CD14-positive monocyte (primary cell): ENCODE measurements around the gene WDR81. TPM values are rescaled to one million over a fixed set of nuclear protein-coding genes. Genes with fewer than 3 reads are reported as not detected.

Source experiments
- DNase-seq, 3 donors: peaks; one replicate each; pipeline ENCODE4 v3.0.0-alpha.2; 2011 to 2022
- H2AFZ ChIP-seq: 2 replicates; pipeline ENCODE4 v1.6.0; 2012; ENCODE audit warnings: mild to moderate bottlenecking, low read depth, low read length, inconsistent platforms; ENCODE audit not compliant: insufficient read depth, poor library complexity, severe bottlenecking
- H3K27ac ChIP-seq, 2 donors: 1 replicate in 1 of 2; 2 replicates in 1 of 2; pipeline ENCODE4 v1.5.1; 2012 to 2013; ENCODE audit warnings: low read length in 2 of 2, control low read depth in 1 of 2, inconsistent platforms in 1 of 2, low read depth in 1 of 2, mild to moderate bottlenecking in 1 of 2
- H3K27me3 ChIP-seq, 2 donors: one replicate each; pipeline versions ENCODE4 v1.6.0 to v1.6.1; 2011 to 2013; ENCODE audit warnings: low read length in 2 of 2; ENCODE audit not compliant: control insufficient read depth in 2 of 2, insufficient read depth in 2 of 2
- H3K36me3 ChIP-seq, 2 donors: replicated peaks in 1 of 2; 1 replicate in 1 of 2; 2 replicates in 1 of 2; pipeline versions ENCODE4 v1.5.1 to v1.6.1; 2012 to 2013; ENCODE audit warnings: low read length in 2 of 2, control low read depth in 1 of 2, inconsistent platforms in 1 of 2, mild to moderate bottlenecking in 1 of 2; ENCODE audit not compliant: insufficient read depth in 2 of 2, control insufficient read depth in 1 of 2
- H3K4me1 ChIP-seq, 2 donors: 1 replicate in 1 of 2; 2 replicates in 1 of 2; pipeline versions ENCODE4 v1.5.1 to v1.6.1; 2012 to 2013; ENCODE audit warnings: low read length in 2 of 2, control low read depth in 1 of 2, inconsistent platforms in 1 of 2, mild to moderate bottlenecking in 1 of 2, moderate library complexity in 1 of 2; ENCODE audit not compliant: insufficient read depth in 2 of 2, control insufficient read depth in 1 of 2
- H3K4me2 ChIP-seq: replicated peaks from 2 replicates; pipeline ENCODE3; 2012; ENCODE audit warnings: low read length, moderate library complexity, mild to moderate bottlenecking; ENCODE audit not compliant: poor library complexity, severe bottlenecking; ENCODE audit errors: extremely low read depth
- H3K4me3 ChIP-seq, 3 experiments: fragments of 200-600 bp in 1 of 3; sonication (generic) in 1 of 3; replicated peaks in 1 of 3; 1 replicate in 2 of 3; 2 replicates in 1 of 3; pipeline ENCODE4 v1.5.1; 2011 to 2013; ENCODE audit warnings: low read length in 3 of 3, mild to moderate bottlenecking in 3 of 3, control low read depth in 2 of 3, low read depth in 2 of 3, inconsistent platforms in 1 of 3, moderate library complexity in 1 of 3
- H3K79me2 ChIP-seq: 2 replicates; pipeline ENCODE4 v1.6.0; 2012; ENCODE audit warnings: mild to moderate bottlenecking, control low read depth, inconsistent platforms, low read length, moderate library complexity; ENCODE audit not compliant: insufficient read depth
- H3K9ac ChIP-seq: 2 replicates; pipeline ENCODE4 v1.6.0; 2017; ENCODE audit warnings: low read length, mild to moderate bottlenecking; ENCODE audit not compliant: insufficient read depth, poor library complexity, severe bottlenecking
- H3K9me3 ChIP-seq, 2 donors: replicated peaks in 1 of 2; 1 replicate in 1 of 2; 2 replicates in 1 of 2; pipeline versions ENCODE4 v1.5.1 to v1.6.1; 2012 to 2013; ENCODE audit warnings: low read length in 2 of 2, control low read depth in 1 of 2; ENCODE audit not compliant: control insufficient read depth in 1 of 2, insufficient read depth in 1 of 2
- H4K20me1 ChIP-seq: 2 replicates; pipeline ENCODE4 v1.6.0; 2012; ENCODE audit warnings: mild to moderate bottlenecking, low read length, control low read depth, moderate library complexity; ENCODE audit not compliant: insufficient read depth
- H3K27ac Mint-ChIP-seq, 7 donors: one replicate each; pipeline ENCODE4 v1.8.0; 2020; ENCODE audit warnings: mild to moderate bottlenecking in 7 of 7, mixed read lengths in 7 of 7, moderate library complexity in 6 of 7, inconsistent platforms in 2 of 7
- H3K27me3 Mint-ChIP-seq, 3 donors: one replicate each; pipeline ENCODE4 v1.8.0; 2021 to 2022; ENCODE audit warnings: low read depth in 3 of 3, mild to moderate bottlenecking in 3 of 3, mixed read lengths in 3 of 3, moderate library complexity in 3 of 3, inconsistent platforms in 1 of 3
- H3K36me3 Mint-ChIP-seq, 2 donors: one replicate each; pipeline ENCODE4 v1.8.0; 2020; ENCODE audit warnings: mixed read lengths in 2 of 2, inconsistent platforms in 1 of 2, mild to moderate bottlenecking in 1 of 2
- H3K4me1 Mint-ChIP-seq: one replicate; pipeline ENCODE4 v1.8.0; 2020; ENCODE audit warnings: mild to moderate bottlenecking, mixed read lengths
- H3K4me3 Mint-ChIP-seq, 2 donors: one replicate each; pipeline ENCODE4 v1.8.0; 2020; ENCODE audit warnings: mild to moderate bottlenecking in 2 of 2, mixed read lengths in 2 of 2, moderate library complexity in 1 of 2
- H3K9me3 Mint-ChIP-seq, 7 donors: one replicate each; pipeline ENCODE4 v1.8.0; 2020 to 2022; ENCODE audit warnings: mixed read lengths in 7 of 7, mild to moderate bottlenecking in 6 of 7, moderate library complexity in 6 of 7, inconsistent platforms in 2 of 7
- WGBS: methylation state at CpG from one replicate; pipeline ENCODE4 v1.1.5; 2013; ENCODE audit warnings: missing lambda C conversion rate; ENCODE audit not compliant: insufficient coverage; 5-methylcytosine and 5-hydroxymethylcytosine counted together
- intact Hi-C, 2 donors: fragments of 100-400 bp; cut with micrococcal nuclease; formaldehyde crosslinking; loops; one replicate each; pipeline versions ENCODE4 v1.15.0 to v1.15.1; 2023
- polyA plus RNA-seq, 3 donors: library from polyadenylated mRNA; depleted of rRNA in 1 of 3; unstranded in 2 of 3; stranded (reverse) in 1 of 3; fragments of 300-500 nt in 2 of 3; fragments of >200 nt in 1 of 3; fragmentation: Illumina TruSeq in 2 of 3; gene quantifications; 1 replicate in 2 of 3; 2 replicates in 1 of 3; pipeline ENCODE4 v1.2.3, GENCODE V29; 2012 to 2021
- TF ChIP-seq, protein P1 (sequence below): fragments of 200-600 bp; IDR thresholded peaks from one replicate; pipeline ENCODE4 v1.8.0; 2022; ENCODE audit warnings: antibody characterized with exemption, mild to moderate bottlenecking

Gene WDR81
- polyA plus RNA-seq, 3 donors = 6.2 to 45.4 (median 8.8) TPM

DNA sequence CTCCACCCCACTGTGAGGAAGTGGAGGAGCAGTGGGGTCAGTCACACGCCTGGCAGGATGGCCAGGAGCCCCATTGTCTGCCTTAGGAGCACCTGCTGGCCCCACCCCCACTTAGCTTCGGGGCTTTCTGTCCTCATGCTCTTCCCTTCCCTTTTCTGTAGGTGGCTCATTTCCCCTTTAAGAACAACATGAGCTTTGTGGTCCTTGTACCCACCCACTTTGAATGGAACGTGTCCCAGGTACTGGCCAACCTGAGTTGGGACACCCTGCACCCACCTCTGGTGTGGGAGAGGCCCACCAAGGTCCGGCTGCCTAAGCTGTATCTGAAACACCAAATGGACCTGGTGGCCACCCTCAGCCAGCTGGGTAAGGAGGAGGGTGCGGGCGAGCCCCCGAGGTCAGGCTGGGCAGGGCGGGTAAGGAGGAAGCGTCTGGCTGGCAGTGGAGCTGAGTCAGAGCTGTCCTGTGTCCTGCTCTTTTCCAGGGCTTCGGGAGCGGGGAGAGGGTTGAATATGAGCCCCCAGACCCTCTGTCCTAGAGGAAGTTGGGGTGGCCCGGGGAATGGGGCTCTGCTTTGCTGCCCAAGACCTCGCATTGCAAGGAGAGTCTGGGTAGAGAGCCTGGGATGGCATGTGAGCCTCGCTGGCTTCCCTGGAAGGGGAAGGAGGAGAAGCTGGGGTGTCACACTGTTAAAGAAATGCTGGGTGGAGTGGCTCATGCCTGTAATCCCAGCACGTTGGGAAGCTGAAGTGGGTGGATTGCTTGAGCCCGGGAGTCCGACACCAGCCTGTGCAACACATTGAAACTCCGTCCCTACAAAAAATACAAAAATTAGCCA, 28.1 kb downstream of the WDR81 start:
- Histone ChIP-seq H3K4me2 (peak overlapping the region; percentile 78), H3K27me3 (no peaks in the 10 kb centered on the region), H3K27ac (peak overlapping the region; percentile 44 to 79), H3K36me3 (no peaks in the 10 kb centered on the region), H4K20me1 (no peaks in the 10 kb centered on the region), H3K79me2 (no peaks in the 10 kb centered on the region), H3K9me3 (no peaks in the 10 kb centered on the region), H2AFZ (peak overlapping the region; percentile 87), H3K4me1 (peaks cover 29% of the 10 kb centered on the region in 2 donors), H3K4me3 (peak overlapping the region in 2 of 3 experiments; percentile 36 to 73), H3K9ac (peak overlapping the region; percentile 16)
- TF ChIP-seq, protein P1, sequence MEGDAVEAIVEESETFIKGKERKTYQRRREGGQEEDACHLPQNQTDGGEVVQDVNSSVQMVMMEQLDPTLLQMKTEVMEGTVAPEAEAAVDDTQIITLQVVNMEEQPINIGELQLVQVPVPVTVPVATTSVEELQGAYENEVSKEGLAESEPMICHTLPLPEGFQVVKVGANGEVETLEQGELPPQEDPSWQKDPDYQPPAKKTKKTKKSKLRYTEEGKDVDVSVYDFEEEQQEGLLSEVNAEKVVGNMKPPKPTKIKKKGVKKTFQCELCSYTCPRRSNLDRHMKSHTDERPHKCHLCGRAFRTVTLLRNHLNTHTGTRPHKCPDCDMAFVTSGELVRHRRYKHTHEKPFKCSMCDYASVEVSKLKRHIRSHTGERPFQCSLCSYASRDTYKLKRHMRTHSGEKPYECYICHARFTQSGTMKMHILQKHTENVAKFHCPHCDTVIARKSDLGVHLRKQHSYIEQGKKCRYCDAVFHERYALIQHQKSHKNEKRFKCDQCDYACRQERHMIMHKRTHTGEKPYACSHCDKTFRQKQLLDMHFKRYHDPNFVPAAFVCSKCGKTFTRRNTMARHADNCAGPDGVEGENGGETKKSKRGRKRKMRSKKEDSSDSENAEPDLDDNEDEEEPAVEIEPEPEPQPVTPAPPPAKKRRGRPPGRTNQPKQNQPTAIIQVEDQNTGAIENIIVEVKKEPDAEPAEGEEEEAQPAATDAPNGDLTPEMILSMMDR = no peak
- H3K4me3 Mint-ChIP-seq = peak overlapping the region; percentile 71 to 84
- H3K27me3 Mint-ChIP-seq = peaks cover 0 to 4% (median 0%) of the 10 kb centered on the region in 3 donors
- peaks cover 0 to 5% (median 0%) of the 10 kb centered on the region in 7 donors for H3K9me3 Mint-ChIP-seq
- no peaks in the 10 kb centered on the region for H3K36me3 Mint-ChIP-seq
- peaks cover 29% of the 10 kb centered on the region for H3K4me1 Mint-ChIP-seq
- 3% methylated on average over 8 of the region's 18 CpGs for WGBS
- H3K27ac Mint-ChIP-seq = peak overlapping the region; percentile 77 to 89 (median 86)
- peak; percentile 57 to 74 (median 73) for DNase-seq
- intact Hi-C loops = no loop called here

DNA sequence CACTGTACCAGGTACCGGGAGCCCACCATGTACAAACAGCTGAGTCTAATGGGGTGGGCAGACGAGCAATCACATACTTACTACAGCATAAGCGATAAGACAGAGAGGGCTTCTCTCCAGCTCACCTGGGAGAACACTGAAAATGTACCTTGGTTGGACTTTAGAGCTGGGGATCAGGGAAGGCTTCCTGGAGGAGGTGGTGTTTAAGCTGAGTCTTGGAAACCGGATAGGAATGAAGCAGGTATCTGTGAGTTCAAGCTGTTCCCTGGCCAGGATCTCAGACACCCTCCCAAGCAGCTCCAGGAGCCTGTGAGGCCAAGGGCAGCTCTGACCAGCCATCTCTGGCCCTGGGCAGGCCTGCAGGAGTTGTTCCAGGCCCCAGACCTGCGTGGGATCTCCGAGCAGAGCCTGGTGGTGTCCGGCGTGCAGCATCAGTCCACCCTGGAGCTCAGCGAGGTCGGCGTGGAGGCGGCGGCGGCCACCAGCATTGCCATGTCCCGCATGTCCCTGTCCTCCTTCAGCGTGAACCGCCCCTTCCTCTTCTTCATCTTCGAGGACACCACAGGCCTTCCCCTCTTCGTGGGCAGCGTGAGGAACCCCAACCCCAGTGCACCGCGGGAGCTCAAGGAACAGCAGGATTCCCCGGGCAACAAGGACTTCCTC, 29.4 kb downstream of the WDR81 start:
- Mint-ChIP-seq H3K27ac (peak overlapping the region in 2 of 7 donors; percentile 46 to 86), H3K4me3 (no peak overlapping the region), H3K9me3 (peaks cover 0 to 1% (median 0%) of the 10 kb centered on the region in 7 donors), H3K4me1 (peaks cover 34% of the 10 kb centered on the region), H3K36me3 (peaks cover 0 to 2% of the 10 kb centered on the region in 2 donors), H3K27me3 (peaks cover 0 to 4% (median 0%) of the 10 kb centered on the region in 3 donors)
- H4K20me1 ChIP-seq = no peaks in the 10 kb centered on the region
- no peak overlapping the region for H3K4me2 ChIP-seq
- no peak overlapping the region for H2AFZ ChIP-seq
- no peaks in the 10 kb centered on the region for H3K27me3 ChIP-seq
- no peak overlapping the region for H3K4me3 ChIP-seq
- intact Hi-C loops = no loop called here
- no peaks in the 10 kb centered on the region for H3K9me3 ChIP-seq
- no peaks in the 10 kb centered on the region for H3K36me3 ChIP-seq
- no peak overlapping the region for H3K27ac ChIP-seq
- WGBS = 63% methylated on average over 18 of the region's 23 CpGs
- H3K4me1 ChIP-seq = peaks cover 34 to 36% of the 10 kb centered on the region in 2 donors
- TF ChIP-seq, protein P1 = no peak
- no peaks in the 10 kb centered on the region for H3K79me2 ChIP-seq
- DNase-seq = peak in 1 of 3 donors; percentile 22
- no peak overlapping the region for H3K9ac ChIP-seq
